Measurements from ENCODE around the gene UXS1. TPM values are rescaled to one million over a fixed set of nuclear protein-coding genes. Genes with fewer than 3 reads are reported as not detected.

The UXS1 gene
- total RNA-seq, 1 donor, result 22.8 TPM

GRCh38 chr2:106109675-106110424 is 84.3 kb downstream of the UXS1 start:
- H3K27ac ChIP-seq (ENCODE audit: low read depth, low read length), result no peak overlapping the region
- H3K4me3 ChIP-seq (ENCODE audit: insufficient read depth, low read length), result no peak overlapping the region
- peaks cover 7% of the 10 kb centered on the region for H3K36me3 ChIP-seq (ENCODE audit: insufficient read depth, low read length)
- peaks cover 13% of the 10 kb centered on the region for H4K20me1 ChIP-seq (ENCODE audit: insufficient read depth, low read length)
- no peak for DNase-seq (ENCODE audit: insufficient read length, low spot score, missing footprints)
- no peak for TF ChIP-seq CTCF (IDR thresholded peaks at IDR 0.05; ENCODE audit: extremely low read depth, low read depth, low read length)
- H3K9me3 ChIP-seq (ENCODE audit: low read depth, low read length), result no peaks in the 10 kb centered on the region
- H3K79me2 ChIP-seq (ENCODE audit: insufficient read depth, low read length), result no peaks in the 10 kb centered on the region
- no peak overlapping the region for H2AFZ ChIP-seq (ENCODE audit: low read length)
- no peak overlapping the region for H3K4me2 ChIP-seq (ENCODE audit: insufficient read depth, low read length)
- H3K27me3 ChIP-seq (ENCODE audit: insufficient read depth, low read length), result no peaks in the 10 kb centered on the region
- H3K4me1 ChIP-seq (ENCODE audit: insufficient read depth, low read length), result peaks cover 4% of the 10 kb centered on the region

- no peak for TF ChIP-seq CTCF (IDR thresholded peaks at IDR 0.05; ENCODE audit: extremely low read depth, low read depth, low read length)
- H3K27me3 ChIP-seq (ENCODE audit: insufficient read depth, low read length), result no peaks in the 10 kb centered on the region
- no peaks in the 10 kb centered on the region for H3K79me2 ChIP-seq (ENCODE audit: insufficient read depth, low read length)
- peaks cover 7% of the 10 kb centered on the region for H3K36me3 ChIP-seq (ENCODE audit: insufficient read depth, low read length)
- no peak overlapping the region for H3K4me3 ChIP-seq (ENCODE audit: insufficient read depth, low read length)
- H3K27ac ChIP-seq (ENCODE audit: low read depth, low read length), result no peak overlapping the region
- H3K4me2 ChIP-seq (ENCODE audit: insufficient read depth, low read length), result no peak overlapping the region
- peaks cover 8% of the 10 kb centered on the region for H4K20me1 ChIP-seq (ENCODE audit: insufficient read depth, low read length)
- H3K9me3 ChIP-seq (ENCODE audit: low read depth, low read length), result no peaks in the 10 kb centered on the region
- H2AFZ ChIP-seq (ENCODE audit: low read length), result no peak overlapping the region
- peaks cover 4% of the 10 kb centered on the region for H3K4me1 ChIP-seq (ENCODE audit: insufficient read depth, low read length)
- DNase-seq (ENCODE audit: insufficient read length, low spot score, missing footprints), result no peak
Observed at GRCh38 chr2:106108791-106109190, 85.3 kb downstream of the UXS1 start.

GRCh38 chr2:106108351-106108750 is 85.8 kb downstream of the UXS1 start:
- Histone ChIP-seq H3K27me3 (ENCODE audit: insufficient read depth, low read length) (no peaks in the 10 kb centered on the region), H3K9me3 (ENCODE audit: low read depth, low read length) (no peaks in the 10 kb centered on the region), H3K36me3 (ENCODE audit: insufficient read depth, low read length) (peaks cover 7% of the 10 kb centered on the region), H2AFZ (ENCODE audit: low read length) (no peak overlapping the region), H3K27ac (ENCODE audit: low read depth, low read length) (no peak overlapping the region), H3K4me2 (ENCODE audit: insufficient read depth, low read length) (no peak overlapping the region), H3K4me3 (ENCODE audit: insufficient read depth, low read length) (no peak overlapping the region), H3K4me1 (ENCODE audit: insufficient read depth, low read length) (peaks cover 4% of the 10 kb centered on the region), H4K20me1 (ENCODE audit: insufficient read depth, low read length) (peaks cover 8% of the 10 kb centered on the region), H3K79me2 (ENCODE audit: insufficient read depth, low read length) (no peaks in the 10 kb centered on the region)
- TF ChIP-seq CTCF (IDR thresholded peaks at IDR 0.05; ENCODE audit: extremely low read depth, low read depth, low read length), result peak; percentile 51
- no peak for DNase-seq (ENCODE audit: insufficient read length, low spot score, missing footprints)

GRCh38 chr2:106107509-106108131 is 86.5 kb downstream of the UXS1 start:
- no peak overlapping the region for H2AFZ ChIP-seq (ENCODE audit: low read length)
- DNase-seq (ENCODE audit: insufficient read length, low spot score, missing footprints), result peak; percentile 90
- peak; percentile 39 for TF ChIP-seq CTCF (IDR thresholded peaks at IDR 0.05; ENCODE audit: extremely low read depth, low read depth, low read length)

More at GRCh38 chr2:106107509-106108131, 86.5 kb downstream of the UXS1 start:
- Histone ChIP-seq H3K27ac (ENCODE audit: low read depth, low read length) (no peak overlapping the region), H3K27me3 (ENCODE audit: insufficient read depth, low read length) (no peaks in the 10 kb centered on the region), H3K4me3 (ENCODE audit: insufficient read depth, low read length) (no peak overlapping the region), H3K36me3 (ENCODE audit: insufficient read depth, low read length) (peaks cover 7% of the 10 kb centered on the region), H3K4me1 (ENCODE audit: insufficient read depth, low read length) (peaks cover 4% of the 10 kb centered on the region), H3K79me2 (ENCODE audit: insufficient read depth, low read length) (no peaks in the 10 kb centered on the region), H3K4me2 (ENCODE audit: insufficient read depth, low read length) (no peak overlapping the region), H3K9me3 (ENCODE audit: low read depth, low read length) (no peaks in the 10 kb centered on the region), H4K20me1 (ENCODE audit: insufficient read depth, low read length) (peaks cover 8% of the 10 kb centered on the region)
